8988T (cell line): ENCODE data around the gene C1QL1.

Experiments used
- DNase-seq: peaks from one replicate; pipeline ENCODE4 v3.0.0; 2011

Gene C1QL1

GRCh38 chr17:44968225-44969143 is at the start of gene C1QL1:
Gene C1QL1, minus strand, starts transcription at chr17:44968303. Its CDS starts 255 bp downstream, at chr17:44968048.
- peak; percentile 100 for DNase-seq

- DNase-seq, result no peak
Observed at GRCh38 chr17:45016823-45017222, 48.7 kb upstream of the C1QL1 start.

- DNase-seq, result no peak
Observed at GRCh38 chr17:45016237-45016636, 48.1 kb upstream of the C1QL1 start.

GRCh38 chr17:45013021-45013997 is 45.2 kb upstream of the C1QL1 start:
- no peak for DNase-seq

GRCh38 chr17:45011767-45012166 is 43.7 kb upstream of the C1QL1 start:
- DNase-seq, result no peak

- no peak for DNase-seq
Observed at GRCh38 chr17:45009676-45010467, 41.8 kb upstream of the C1QL1 start.

- no peak for DNase-seq
Observed at GRCh38 chr17:45008216-45008615, 40.1 kb upstream of the C1QL1 start.

- no peak for DNase-seq
Observed at GRCh38 chr17:45006927-45007461, 38.9 kb upstream of the C1QL1 start.

- DNase-seq, result no peak
Observed at GRCh38 chr17:45005700-45006099, 37.6 kb upstream of the C1QL1 start.

- DNase-seq, result no peak
Observed at GRCh38 chr17:45004388-45004787, 36.3 kb upstream of the C1QL1 start.

GRCh38 chr17:45003877-45004276 is 35.8 kb upstream of the C1QL1 start:
- no peak for DNase-seq

GRCh38 chr17:45001310-45001709 is 33.2 kb upstream of the C1QL1 start:
- DNase-seq, result no peak

- DNase-seq, result no peak
Observed at GRCh38 chr17:44999433-44999832, 31.3 kb upstream of the C1QL1 start.

- no peak for DNase-seq
Observed at GRCh38 chr17:44998646-44999045, 30.5 kb upstream of the C1QL1 start.

GRCh38 chr17:44997733-44998520 is 29.8 kb upstream of the C1QL1 start:
- DNase-seq, result no peak

- DNase-seq, result no peak
Observed at GRCh38 chr17:44996304-44996703, 28.2 kb upstream of the C1QL1 start.

GRCh38 chr17:44995436-44996001 is 27.4 kb upstream of the C1QL1 start:
- no peak for DNase-seq

- no peak for DNase-seq
Observed at GRCh38 chr17:44992242-44992939, 24.3 kb upstream of the C1QL1 start.

GRCh38 chr17:44990994-44991393 is 22.9 kb upstream of the C1QL1 start:
- DNase-seq, result no peak

- no peak for DNase-seq
Observed at GRCh38 chr17:44989552-44990138, 21.5 kb upstream of the C1QL1 start.
